GM19463 (cell line): ENCODE results near the gene FGR.
A peak's percentile ranks its signal among the peaks of the same experiment; 100 is the strongest.
"Not testable (repeated sequence)": the region's sequence is repeated elsewhere in the genome, so short reads cannot be mapped to it uniquely, and the experiment has no call there.

ENCODE experiments used
- ATAC-seq: cut with Tn5 transposase; IDR thresholded peaks from one replicate; pipeline ENCODE4 v1.9.1; 2021; ENCODE audit warnings: mild to moderate bottlenecking, moderate library complexity; ENCODE audit not compliant: unreplicated experiment

Gene FGR

GRCh38 chr1:27660300-27660835 lies 25.4 kb upstream of the FGR start:
- no peak for ATAC-seq

- ATAC-seq = peak; percentile 59
These were observed 24.7 kb upstream of the FGR start for GRCh38 chr1:27659497-27660299.

DNA sequence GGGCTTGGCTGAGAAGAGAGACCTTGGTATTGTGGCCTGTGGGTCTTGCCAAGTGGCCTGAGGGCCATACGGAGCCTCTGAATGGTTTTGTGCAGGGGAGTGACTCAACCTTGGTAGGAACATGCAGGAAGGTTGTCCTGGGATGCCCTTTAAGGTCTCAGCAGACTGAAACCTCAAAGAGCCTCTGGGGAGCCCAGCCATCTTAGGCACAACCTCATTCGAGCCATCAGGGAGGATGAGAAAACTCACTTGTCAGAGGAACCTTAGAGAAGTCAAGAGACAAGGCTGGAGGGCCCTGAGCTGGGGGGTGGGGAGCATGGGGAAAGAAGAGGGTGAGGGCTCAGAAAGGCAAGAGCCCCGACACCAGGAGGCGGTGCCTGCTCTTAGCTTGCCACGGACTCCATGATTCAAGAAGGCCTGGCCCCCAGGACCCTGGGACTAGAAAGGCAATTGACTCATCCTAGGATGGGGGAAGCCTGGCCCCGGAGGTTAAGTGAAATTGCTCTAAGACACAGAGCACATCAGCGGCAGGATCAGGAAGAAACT lies 24.0 kb upstream of the FGR start:
- ATAC-seq = peak; percentile 20

DNA sequence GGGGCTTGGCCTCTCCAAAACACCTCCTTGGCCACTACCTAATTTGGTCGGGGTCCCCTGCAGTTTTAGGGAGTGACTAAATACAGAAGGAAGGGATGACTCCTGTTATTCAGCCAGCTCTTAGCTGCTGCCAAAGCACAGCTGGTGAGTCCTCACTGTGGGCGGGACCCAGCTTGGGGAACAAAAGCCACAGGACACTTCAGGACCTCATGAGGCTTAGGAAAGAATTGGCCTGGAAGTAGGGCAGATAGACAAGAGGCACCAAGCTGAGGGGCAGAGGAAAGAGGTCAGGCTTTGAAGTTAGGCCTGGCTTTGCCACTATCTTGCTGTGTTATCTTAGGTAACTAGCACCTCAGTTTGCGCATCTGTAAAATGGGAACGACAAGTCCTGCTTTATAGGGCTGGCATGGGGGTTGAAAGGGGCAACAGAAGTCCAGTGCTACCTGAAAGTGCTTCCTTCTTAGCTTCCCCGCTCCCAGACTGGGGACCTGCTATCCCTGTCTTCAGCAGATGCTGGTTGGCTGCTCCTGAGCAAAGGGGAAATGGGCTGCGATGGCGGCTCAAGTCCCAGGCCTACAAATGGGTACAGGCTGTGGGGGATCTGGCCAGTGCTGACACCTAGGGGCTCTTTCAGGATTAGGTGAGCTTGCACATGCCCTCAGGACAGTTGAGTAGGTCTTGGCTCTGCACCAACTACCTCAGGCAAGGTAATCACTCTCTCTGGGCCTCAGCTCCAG lies 21.3 kb upstream of the FGR start:
- no peak for ATAC-seq

GRCh38 chr1:27655151-27655937 lies 20.4 kb upstream of the FGR start:
- no peak for ATAC-seq

DNA sequence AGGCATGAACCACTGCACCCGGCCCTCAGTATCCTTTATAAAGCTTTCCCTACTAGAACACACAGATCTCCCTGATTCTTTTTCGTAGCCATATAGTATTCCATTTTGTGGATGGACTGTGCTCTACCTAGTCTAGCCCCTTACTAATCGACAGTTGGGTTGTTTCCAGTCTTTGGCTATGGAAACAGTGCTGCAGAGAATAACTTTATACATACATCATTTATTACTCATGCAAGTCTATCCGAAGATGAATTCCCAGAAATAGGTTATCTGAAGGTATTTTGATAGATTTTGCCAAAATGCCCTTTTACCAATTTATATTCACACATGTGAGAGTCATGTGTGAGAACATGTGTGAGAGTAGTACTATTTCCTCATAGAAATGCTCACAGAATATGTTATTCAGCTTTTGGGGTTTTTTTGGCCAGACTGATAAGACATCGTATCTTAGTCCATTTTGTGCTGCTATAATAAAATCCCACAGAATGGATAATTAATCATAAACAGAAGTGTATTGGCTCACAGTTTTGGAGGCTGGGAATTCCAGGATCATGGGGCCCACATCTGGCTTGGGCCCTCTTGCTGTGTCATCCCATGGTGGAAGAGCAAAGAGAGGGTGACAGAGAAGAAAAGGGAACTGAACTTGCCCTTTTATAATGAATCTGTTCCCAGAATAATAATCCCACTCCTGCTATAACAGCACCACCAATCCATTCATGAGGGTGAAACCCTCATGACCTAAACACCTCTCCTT lies 17.3 kb upstream of the FGR start:
- ATAC-seq = no peak

DNA sequence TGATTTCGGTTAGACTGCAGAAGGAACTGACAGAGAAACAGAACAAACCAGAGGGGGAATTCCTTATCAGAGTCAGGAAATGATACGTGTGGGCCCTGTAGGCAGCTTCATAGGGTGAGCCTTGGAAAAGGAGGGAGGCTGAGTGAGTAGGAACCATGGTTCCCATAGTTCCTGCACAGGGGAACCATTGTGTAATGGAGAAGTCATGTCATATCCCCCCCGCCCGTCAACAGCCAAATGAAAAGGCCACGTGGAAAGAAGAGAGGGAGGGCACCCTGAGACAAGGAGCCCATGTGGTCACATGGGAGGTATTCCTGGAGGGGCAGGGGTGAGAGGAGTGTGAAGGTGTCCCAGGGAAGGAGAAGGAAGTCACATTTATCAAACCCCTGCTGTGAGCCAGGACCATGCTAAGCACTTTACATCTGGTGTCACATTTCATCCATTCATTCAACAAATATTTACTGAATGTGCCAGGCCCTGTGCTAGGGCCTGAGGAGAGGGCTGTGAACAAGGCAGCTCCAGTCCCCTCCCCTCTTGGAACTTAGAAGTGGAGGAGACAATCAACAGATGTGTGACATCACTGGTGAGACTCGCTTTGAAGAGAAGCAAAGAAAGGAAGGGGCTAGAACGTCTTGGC lies 15.7 kb upstream of the FGR start:
- ATAC-seq = no peak

DNA sequence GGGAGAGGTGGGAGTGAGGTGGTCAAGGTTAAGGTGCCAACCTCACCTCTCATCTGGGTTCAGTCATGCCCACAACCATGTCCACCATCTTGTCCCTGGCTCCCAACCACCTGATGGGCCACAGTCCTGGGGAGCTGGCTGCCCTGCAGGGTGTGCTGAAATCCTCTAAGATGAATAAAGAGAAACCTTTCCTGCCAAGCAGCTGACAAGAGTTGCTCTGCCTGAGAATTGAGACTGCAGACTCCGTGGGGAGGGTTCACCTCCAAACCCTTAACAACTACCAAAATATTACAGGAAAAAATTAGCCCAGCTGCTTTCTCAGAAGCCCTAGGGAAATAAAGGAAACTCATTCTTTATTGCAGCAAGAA lies 15.2 kb upstream of the FGR start:
- ATAC-seq = no peak

- ATAC-seq = no peak
These were observed 14.3 kb upstream of the FGR start for GRCh38 chr1:27649306-27649635.

GRCh38 chr1:27648602-27649305 lies 13.8 kb upstream of the FGR start:
- ATAC-seq = no peak

GRCh38 chr1:27647328-27647727 lies 12.3 kb upstream of the FGR start:
- no peak for ATAC-seq

DNA sequence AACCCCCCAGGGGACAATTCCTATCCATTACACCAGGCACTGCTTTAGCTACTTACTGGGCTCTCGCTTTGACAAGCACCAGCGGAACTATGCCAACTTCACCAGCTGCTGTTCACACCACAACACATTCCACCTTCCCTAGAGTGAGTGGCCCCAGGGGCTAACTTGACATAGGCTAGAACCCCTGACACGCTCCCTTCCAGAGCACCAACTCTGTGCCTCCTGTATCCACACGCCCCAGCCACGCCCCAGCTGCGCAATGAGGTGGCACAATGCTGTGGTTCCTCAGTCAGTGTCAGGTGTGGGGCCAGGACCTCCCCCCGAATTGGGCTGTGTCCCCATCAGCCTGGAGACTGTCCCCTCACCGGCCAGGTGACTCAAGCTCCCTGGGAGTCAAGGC lies 11.7 kb upstream of the FGR start:
- no peak for ATAC-seq

DNA sequence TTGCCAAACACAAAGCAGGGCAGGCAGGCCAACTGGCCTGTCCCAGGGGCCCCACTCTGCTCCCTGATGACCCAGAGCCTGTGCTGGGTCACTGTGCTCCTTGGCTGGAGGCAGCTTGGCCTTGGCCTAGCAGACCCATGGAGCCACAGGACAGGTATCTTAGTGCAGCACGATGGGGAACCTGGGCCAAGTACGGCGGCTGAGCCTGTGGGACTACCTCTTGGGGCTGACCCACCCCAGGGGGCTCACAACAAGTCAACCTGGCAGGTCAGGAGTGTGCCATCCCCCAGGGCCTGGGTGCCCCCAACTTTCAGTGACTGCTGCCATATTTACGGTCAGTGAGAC lies 10.1 kb upstream of the FGR start:
- ATAC-seq = no peak

DNA sequence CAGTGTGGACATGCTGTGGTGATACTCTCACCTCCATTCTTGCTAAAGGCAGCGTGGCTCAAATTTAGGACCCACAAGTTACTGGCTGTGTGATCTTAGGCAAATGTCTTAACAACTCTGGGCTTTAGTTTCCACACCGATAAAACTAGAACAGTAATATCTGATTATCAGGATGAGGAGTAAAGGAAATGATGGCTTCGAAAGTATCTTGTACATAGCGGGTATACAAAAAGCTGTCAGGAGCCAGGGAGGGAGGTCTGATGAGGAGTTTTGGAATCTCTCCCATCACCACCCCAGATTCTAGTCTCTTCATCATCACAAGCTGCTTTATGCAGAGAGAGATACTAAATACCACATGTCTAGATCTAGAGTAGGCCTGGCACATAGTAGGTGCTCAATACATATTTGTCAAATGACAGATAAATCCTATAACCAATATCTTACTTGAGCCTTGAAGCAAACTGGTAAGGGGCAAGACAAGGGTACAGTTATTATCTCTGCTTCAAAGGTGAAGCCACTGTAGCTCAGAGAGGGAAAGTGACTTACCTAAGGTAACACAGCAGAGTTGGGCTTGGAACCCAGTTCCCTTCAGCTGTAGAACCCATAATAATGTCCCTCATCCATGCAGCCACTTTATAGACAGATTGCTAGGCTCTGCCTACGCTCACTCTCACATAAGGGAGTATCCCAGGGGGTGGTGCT lies 9.5 kb upstream of the FGR start:
- ATAC-seq = no peak

DNA sequence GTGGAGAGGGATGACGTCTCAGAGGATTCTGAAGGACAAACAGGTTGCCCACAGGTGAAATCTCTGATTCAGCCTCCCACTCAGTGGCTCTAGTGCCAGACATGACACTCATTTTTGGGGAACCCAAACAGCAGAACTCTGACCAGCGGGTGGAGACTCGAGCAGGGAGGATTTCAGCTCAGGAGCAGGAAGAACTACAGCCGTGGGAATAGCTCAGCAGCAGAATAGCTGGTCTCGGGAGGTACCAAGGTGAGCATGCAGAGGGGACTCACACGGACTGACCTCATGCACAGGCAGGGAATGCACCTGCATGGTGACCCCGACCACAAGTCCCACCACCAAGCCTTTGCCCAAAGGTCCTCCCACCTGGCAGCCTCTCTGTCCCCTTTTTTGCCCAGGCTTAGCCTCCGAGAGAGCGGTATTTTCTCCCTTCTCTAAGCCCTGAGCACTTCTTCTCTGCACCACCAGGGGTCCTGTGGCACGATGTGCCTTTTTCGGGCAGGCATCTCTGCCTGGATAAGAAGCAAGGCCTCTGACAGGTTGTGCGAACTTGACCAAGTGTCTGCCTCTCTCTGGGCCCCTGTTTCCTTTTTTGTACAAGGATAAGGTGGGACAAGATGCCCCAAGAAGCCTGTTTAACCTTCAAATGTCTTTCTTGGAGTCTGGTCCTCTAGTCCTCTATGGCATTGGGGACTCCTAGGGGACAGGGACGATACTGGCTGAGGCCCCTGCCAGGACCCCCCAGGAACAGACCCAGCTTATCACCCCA lies 8.8 kb upstream of the FGR start:
- ATAC-seq = no peak

- not testable (repeated sequence) for ATAC-seq
These were observed 5.5 kb upstream of the FGR start for GRCh38 chr1:27640514-27640913.

GRCh38 chr1:27638805-27639204 lies 3.8 kb upstream of the FGR start:
- ATAC-seq = no peak

DNA sequence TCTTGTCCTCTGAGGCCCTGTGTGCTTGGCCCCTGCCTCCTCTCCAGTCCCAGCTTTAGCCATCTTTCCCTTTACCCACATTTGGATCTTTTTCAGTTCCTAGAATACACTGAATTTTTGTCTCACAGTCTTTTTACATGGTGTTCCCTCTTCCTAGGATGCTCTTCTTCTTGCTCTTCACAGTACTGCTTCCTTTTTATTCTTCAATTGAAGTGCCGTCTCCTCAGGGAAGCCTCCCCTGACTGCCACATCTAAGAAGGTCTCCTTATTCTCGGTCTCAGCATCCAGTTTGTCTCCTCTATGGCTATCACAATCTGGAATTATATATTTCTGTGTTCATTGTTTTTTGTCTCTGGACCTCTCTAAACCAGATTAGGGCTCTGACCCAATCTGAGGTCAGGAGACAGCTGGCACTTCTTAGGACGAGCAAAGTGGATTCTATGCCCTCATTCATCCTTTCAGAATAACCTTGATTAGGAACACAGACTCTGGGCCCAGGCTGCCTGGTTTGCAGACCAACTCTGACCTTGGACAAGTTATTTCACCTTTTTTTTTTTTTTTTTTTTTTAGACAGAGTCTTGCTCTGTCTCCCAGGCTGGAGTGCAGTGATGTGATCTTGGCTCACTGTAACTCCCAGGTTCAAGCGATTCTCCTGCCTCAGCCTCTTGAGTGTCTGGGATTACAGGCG lies 3.2 kb upstream of the FGR start:
- ATAC-seq = no peak
